Measurements from ENCODE around the gene CXCR4. TPM values are rescaled to one million over a fixed set of nuclear protein-coding genes. Genes with fewer than 3 reads are reported as not detected.

CXCR4 gene
- total and polyA plus RNA-seq, 2 experiments from 2014 or later = 2.1 TPM

- Mint-ChIP-seq H3K27ac (no peak overlapping the region), H3K27me3 (ENCODE audit: insufficient read depth, low read depth, poor library complexity) (peaks cover 51% of the 10 kb centered on the region)
- no peaks in the 10 kb centered on the region; the same call in 1 of the 2 replicates for H3F3A ChIP-seq (replicated peaks; ENCODE audit: low read depth)
These were observed 1.7 kb downstream of the CXCR4 start for GRCh38 chr2:136116151-136116812.

DNA sequence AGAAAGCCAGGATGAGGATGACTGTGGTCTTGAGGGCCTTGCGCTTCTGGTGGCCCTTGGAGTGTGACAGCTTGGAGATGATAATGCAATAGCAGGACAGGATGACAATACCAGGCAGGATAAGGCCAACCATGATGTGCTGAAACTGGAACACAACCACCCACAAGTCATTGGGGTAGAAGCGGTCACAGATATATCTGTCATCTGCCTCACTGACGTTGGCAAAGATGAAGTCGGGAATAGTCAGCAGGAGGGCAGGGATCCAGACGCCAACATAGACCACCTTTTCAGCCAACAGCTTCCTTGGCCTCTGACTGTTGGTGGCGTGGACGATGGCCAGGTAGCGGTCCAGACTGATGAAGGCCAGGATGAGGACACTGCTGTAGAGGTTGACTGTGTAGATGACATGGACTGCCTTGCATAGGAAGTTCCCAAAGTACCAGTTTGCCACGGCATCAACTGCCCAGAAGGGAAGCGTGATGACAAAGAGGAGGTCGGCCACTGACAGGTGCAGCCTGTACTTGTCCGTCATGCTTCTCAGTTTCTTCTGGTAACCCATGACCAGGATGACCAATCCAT, 2.7 kb downstream of the CXCR4 start:
- H3K27ac ChIP-seq (ENCODE audit: low read depth) = no peak overlapping the region
- H3K79me2 ChIP-seq (replicated peaks; ENCODE audit: insufficient read depth) = no peaks in the 10 kb centered on the region
- H3K36me3 ChIP-seq (ENCODE audit: insufficient read depth) = no peaks in the 10 kb centered on the region
- Mint-ChIP-seq H3K9me3 (no peaks in the 10 kb centered on the region), H3K4me1 (peaks cover 15% of the 10 kb centered on the region), H3K36me3 (ENCODE audit: low read depth) (no peaks in the 10 kb centered on the region; the same call in 2 of the 3 replicates), H3K27me3 (ENCODE audit: insufficient read depth, low read depth, poor library complexity) (peaks cover 49% of the 10 kb centered on the region), H3K4me3 (no peak overlapping the region; the same call in 2 of the 3 replicates), H3K27ac (no peak overlapping the region)
- no peaks in the 10 kb centered on the region for H4K20me1 ChIP-seq (replicated peaks; ENCODE audit: insufficient read depth)
- peaks cover 5% of the 10 kb centered on the region; the same call in 1 of the 2 replicates for H3K9me2 ChIP-seq (ENCODE audit: insufficient read depth)
- no peak overlapping the region for H3K4me2 ChIP-seq
- H3K4me1 ChIP-seq (ENCODE audit: insufficient read depth) = peaks cover 14% of the 10 kb centered on the region
- H3K4me3 ChIP-seq = no peak overlapping the region; the same call in 1 of the 2 replicates
- no peak overlapping the region for H2AFZ ChIP-seq
- peaks cover 53% of the 10 kb centered on the region for H3K27me3 ChIP-seq (ENCODE audit: insufficient read depth)
- H3F3A ChIP-seq (replicated peaks; ENCODE audit: low read depth) = no peaks in the 10 kb centered on the region; the same call in 1 of the 2 replicates
- DNase-seq (ENCODE audit: low spot score) (no peak), ATAC-seq (no peak)
- TF ChIP-seq STAT1 (IDR thresholded peaks at IDR 0.05; ENCODE audit: unreplicated experiment) (no peak), POLR2AphosphoS5 (IDR thresholded peaks at IDR 0.05; ENCODE audit: low read depth) (no peak), ZNF331 (CRISPR knock-in tag; IDR thresholded peaks at IDR 0.05; ENCODE audit: low read depth) (no peak), CREB1 (CRISPR knock-in tag; IDR thresholded peaks at IDR 0.05; ENCODE audit: low read depth) (no peak), EZH2phosphoT487 (IDR thresholded peaks at IDR 0.05; ENCODE audit: unreplicated experiment) (no peak), ZNF114 (CRISPR knock-in tag; IDR thresholded peaks at IDR 0.05) (no peak), ETS1 (IDR thresholded peaks at IDR 0.05) (no peak), JUNB (IDR thresholded peaks at IDR 0.05; ENCODE audit: unreplicated experiment) (no peak), NANOG (IDR thresholded peaks at IDR 0.05; ENCODE audit: borderline replicate concordance) (no peak), EZH2 (IDR thresholded peaks at IDR 0.05; ENCODE audit: low read depth, unreplicated experiment) (no peak)
- TF ChIP-seq, protein P1, sequence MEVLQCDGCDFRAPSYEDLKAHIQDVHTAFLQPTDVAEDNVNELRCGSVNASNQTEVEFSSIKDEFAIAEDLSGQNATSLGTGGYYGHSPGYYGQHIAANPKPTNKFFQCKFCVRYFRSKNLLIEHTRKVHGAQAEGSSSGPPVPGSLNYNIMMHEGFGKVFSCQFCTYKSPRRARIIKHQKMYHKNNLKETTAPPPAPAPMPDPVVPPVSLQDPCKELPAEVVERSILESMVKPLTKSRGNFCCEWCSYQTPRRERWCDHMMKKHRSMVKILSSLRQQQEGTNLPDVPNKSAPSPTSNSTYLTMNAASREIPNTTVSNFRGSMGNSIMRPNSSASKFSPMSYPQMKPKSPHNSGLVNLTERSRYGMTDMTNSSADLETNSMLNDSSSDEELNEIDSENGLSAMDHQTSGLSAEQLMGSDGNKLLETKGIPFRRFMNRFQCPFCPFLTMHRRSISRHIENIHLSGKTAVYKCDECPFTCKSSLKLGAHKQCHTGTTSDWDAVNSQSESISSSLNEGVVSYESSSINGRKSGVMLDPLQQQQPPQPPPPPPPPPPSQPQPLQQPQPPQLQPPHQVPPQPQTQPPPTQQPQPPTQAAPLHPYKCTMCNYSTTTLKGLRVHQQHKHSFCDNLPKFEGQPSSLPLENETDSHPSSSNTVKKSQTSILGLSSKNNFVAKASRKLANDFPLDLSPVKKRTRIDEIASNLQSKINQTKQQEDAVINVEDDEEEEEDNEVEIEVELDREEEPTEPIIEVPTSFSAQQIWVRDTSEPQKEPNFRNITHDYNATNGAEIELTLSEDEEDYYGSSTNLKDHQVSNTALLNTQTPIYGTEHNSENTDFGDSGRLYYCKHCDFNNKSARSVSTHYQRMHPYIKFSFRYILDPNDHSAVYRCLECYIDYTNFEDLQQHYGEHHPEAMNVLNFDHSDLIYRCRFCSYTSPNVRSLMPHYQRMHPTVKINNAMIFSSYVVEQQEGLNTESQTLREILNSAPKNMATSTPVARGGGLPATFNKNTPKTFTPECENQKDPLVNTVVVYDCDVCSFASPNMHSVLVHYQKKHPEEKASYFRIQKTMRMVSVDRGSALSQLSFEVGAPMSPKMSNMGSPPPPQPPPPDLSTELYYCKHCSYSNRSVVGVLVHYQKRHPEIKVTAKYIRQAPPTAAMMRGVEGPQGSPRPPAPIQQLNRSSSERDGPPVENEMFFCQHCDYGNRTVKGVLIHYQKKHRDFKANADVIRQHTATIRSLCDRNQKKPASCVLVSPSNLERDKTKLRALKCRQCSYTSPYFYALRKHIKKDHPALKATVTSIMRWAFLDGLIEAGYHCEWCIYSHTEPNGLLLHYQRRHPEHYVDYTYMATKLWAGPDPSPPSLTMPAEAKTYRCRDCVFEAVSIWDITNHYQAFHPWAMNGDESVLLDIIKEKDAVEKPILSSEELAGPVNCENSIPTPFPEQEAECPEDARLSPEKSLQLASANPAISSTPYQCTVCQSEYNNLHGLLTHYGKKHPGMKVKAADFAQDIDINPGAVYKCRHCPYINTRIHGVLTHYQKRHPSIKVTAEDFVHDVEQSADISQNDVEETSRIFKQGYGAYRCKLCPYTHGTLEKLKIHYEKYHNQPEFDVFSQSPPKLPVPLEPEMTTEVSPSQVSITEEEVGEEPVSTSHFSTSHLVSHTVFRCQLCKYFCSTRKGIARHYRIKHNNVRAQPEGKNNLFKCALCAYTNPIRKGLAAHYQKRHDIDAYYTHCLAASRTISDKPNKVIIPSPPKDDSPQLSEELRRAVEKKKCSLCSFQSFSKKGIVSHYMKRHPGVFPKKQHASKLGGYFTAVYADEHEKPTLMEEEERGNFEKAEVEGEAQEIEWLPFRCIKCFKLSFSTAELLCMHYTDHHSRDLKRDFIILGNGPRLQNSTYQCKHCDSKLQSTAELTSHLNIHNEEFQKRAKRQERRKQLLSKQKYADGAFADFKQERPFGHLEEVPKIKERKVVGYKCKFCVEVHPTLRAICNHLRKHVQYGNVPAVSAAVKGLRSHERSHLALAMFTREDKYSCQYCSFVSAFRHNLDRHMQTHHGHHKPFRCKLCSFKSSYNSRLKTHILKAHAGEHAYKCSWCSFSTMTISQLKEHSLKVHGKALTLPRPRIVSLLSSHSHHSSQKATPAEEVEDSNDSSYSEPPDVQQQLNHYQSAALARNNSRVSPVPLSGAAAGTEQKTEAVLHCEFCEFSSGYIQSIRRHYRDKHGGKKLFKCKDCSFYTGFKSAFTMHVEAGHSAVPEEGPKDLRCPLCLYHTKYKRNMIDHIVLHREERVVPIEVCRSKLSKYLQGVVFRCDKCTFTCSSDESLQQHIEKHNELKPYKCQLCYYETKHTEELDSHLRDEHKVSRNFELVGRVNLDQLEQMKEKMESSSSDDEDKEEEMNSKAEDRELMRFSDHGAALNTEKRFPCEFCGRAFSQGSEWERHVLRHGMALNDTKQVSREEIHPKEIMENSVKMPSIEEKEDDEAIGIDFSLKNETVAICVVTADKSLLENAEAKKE (CRISPR knock-in tag; IDR thresholded peaks at IDR 0.05) = no peak

More at GRCh38 chr2:136116151-136116812, 1.7 kb downstream of the CXCR4 start:
- H3K4me2 ChIP-seq = peak overlapping the region; percentile 80
- H3K79me2 ChIP-seq (replicated peaks; ENCODE audit: insufficient read depth) = no peaks in the 10 kb centered on the region
- Mint-ChIP-seq H3K4me3 (peak overlapping the region; percentile 70), H3K9me3 (no peaks in the 10 kb centered on the region), H3K4me1 (peaks cover 15% of the 10 kb centered on the region), H3K36me3 (ENCODE audit: low read depth) (no peaks in the 10 kb centered on the region; the same call in 2 of the 3 replicates)
- H3K4me1 ChIP-seq (ENCODE audit: insufficient read depth) = peaks cover 23% of the 10 kb centered on the region
- H4K20me1 ChIP-seq (replicated peaks; ENCODE audit: insufficient read depth) = no peaks in the 10 kb centered on the region
- no peaks in the 10 kb centered on the region for H3K36me3 ChIP-seq (ENCODE audit: insufficient read depth)
- ATAC-seq (peak; percentile 7; the same call in 2 of the 3 replicates), DNase-seq (ENCODE audit: low spot score) (peak; percentile 69)
- no peak overlapping the region for H3K27ac ChIP-seq (ENCODE audit: low read depth)
- H3K27me3 ChIP-seq (ENCODE audit: insufficient read depth) = peaks cover 63% of the 10 kb centered on the region
- peak overlapping the region; percentile 74 for H2AFZ ChIP-seq
- H3K9me2 ChIP-seq (ENCODE audit: insufficient read depth) = peaks cover 2% of the 10 kb centered on the region; the same call in 1 of the 2 replicates
- H3K4me3 ChIP-seq = peak overlapping the region; percentile 76
- TF ChIP-seq JUNB (IDR thresholded peaks at IDR 0.05; ENCODE audit: unreplicated experiment) = no peak
- TF ChIP-seq EZH2 (IDR thresholded peaks at IDR 0.05; ENCODE audit: low read depth, unreplicated experiment) = peak; percentile 65
